ENCODE measurements around the gene PAX3. TPM values are rescaled to one million over a fixed set of nuclear protein-coding genes. Genes with fewer than 3 reads are reported as not detected.

PAX3 gene
- total and polyA plus RNA-seq, 2 of the 13 experiments (the other 11 are each of a cell fraction or from before 2014, with no cell fraction given) = 0.07 TPM; not detected in 1

- TF ChIP-seq FOXC1 (CRISPR knock-in tag; IDR thresholded peaks at IDR 0.05; ENCODE audit: borderline replicate concordance) = peak; percentile 71; the same call in 1 of the 2 replicates
- TF ChIP-seq, protein P1, sequence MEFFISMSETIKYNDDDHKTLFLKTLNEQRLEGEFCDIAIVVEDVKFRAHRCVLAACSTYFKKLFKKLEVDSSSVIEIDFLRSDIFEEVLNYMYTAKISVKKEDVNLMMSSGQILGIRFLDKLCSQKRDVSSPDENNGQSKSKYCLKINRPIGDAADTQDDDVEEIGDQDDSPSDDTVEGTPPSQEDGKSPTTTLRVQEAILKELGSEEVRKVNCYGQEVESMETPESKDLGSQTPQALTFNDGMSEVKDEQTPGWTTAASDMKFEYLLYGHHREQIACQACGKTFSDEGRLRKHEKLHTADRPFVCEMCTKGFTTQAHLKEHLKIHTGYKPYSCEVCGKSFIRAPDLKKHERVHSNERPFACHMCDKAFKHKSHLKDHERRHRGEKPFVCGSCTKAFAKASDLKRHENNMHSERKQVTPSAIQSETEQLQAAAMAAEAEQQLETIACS (CRISPR knock-in tag; IDR thresholded peaks at IDR 0.05) = peak; percentile 91
- peak; percentile 29; the same call in 1 of the 2 replicates for TF ChIP-seq ZFY (CRISPR knock-in tag; IDR thresholded peaks at IDR 0.05)
- TF ChIP-seq STAT5B (CRISPR knock-in tag; IDR thresholded peaks at IDR 0.05) = 0 out of 2 replicates have a peak, but pooled peaks have one; percentile 33
- 0 out of 2 replicates have a peak, but pooled peaks have one; percentile 23 for TF ChIP-seq KDM3A (CRISPR knock-in tag; IDR thresholded peaks at IDR 0.05; ENCODE audit: low read depth)
- TF ChIP-seq BORCS8-MEF2B (CRISPR knock-in tag; IDR thresholded peaks at IDR 0.05) = 0 out of 2 replicates have a peak, but pooled peaks have one; percentile 51
- peak; percentile 49; the same call in 1 of the 2 replicates for TF ChIP-seq ZGPAT (CRISPR knock-in tag; IDR thresholded peaks at IDR 0.05)
- peak; percentile 3; the same call in 1 of the 2 replicates for TF ChIP-seq ZNF607 (CRISPR knock-in tag; IDR thresholded peaks at IDR 0.05; ENCODE audit: borderline replicate concordance)
- peak; percentile 61 for TF ChIP-seq HNRNPLL (IDR thresholded peaks at IDR 0.05; ENCODE audit: low read depth, low read length, poor library complexity, severe bottlenecking)
- TF ChIP-seq MTF2 (CRISPR knock-in tag; IDR thresholded peaks at IDR 0.05; ENCODE audit: borderline replicate concordance) = peak; percentile 84
- TF ChIP-seq FOXJ3 (CRISPR knock-in tag; IDR thresholded peaks at IDR 0.05; ENCODE audit: borderline replicate concordance) = no peak
- TF ChIP-seq MNT (IDR thresholded peaks at IDR 0.05) = no peak
- TF ChIP-seq ATF7-NPFF (CRISPR knock-in tag; IDR thresholded peaks at IDR 0.05; ENCODE audit: low read depth) = peak; percentile 60; the same call in 1 of the 2 replicates
- TF ChIP-seq, protein P2, sequence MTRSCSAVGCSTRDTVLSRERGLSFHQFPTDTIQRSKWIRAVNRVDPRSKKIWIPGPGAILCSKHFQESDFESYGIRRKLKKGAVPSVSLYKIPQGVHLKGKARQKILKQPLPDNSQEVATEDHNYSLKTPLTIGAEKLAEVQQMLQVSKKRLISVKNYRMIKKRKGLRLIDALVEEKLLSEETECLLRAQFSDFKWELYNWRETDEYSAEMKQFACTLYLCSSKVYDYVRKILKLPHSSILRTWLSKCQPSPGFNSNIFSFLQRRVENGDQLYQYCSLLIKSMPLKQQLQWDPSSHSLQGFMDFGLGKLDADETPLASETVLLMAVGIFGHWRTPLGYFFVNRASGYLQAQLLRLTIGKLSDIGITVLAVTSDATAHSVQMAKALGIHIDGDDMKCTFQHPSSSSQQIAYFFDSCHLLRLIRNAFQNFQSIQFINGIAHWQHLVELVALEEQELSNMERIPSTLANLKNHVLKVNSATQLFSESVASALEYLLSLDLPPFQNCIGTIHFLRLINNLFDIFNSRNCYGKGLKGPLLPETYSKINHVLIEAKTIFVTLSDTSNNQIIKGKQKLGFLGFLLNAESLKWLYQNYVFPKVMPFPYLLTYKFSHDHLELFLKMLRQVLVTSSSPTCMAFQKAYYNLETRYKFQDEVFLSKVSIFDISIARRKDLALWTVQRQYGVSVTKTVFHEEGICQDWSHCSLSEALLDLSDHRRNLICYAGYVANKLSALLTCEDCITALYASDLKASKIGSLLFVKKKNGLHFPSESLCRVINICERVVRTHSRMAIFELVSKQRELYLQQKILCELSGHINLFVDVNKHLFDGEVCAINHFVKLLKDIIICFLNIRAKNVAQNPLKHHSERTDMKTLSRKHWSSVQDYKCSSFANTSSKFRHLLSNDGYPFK (CRISPR knock-in tag; IDR thresholded peaks at IDR 0.05; ENCODE audit: borderline replicate concordance) = no peak
- TF ChIP-seq, protein P3, sequence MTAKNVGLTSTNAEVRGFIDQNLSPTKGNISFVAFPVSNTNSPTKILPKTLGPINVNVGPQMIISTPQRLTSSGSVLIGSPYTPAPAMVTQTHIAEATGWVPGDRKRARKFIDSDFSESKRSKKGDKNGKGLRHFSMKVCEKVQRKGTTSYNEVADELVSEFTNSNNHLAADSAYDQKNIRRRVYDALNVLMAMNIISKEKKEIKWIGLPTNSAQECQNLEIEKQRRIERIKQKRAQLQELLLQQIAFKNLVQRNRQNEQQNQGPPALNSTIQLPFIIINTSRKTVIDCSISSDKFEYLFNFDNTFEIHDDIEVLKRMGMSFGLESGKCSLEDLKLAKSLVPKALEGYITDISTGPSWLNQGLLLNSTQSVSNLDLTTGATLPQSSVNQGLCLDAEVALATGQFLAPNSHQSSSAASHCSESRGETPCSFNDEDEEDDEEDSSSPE (CRISPR knock-in tag; IDR thresholded peaks at IDR 0.05) = peak; percentile 52; the same call in 1 of the 2 replicates
- 0 out of 2 replicates have a peak, but pooled peaks have one; percentile 26 for TF ChIP-seq BHLHE40 (IDR thresholded peaks at IDR 0.05; ENCODE audit: low read length)
- TF ChIP-seq PPARG (CRISPR knock-in tag; conservative IDR thresholded peaks at IDR 0.05) = no peak
- peak; percentile 61; the same call in 1 of the 2 replicates for TF ChIP-seq SNAPC2 (CRISPR knock-in tag; IDR thresholded peaks at IDR 0.05)
- TF ChIP-seq ZNF569 (CRISPR knock-in tag; IDR thresholded peaks at IDR 0.05; ENCODE audit: borderline replicate concordance) = 0 out of 2 replicates have a peak, but pooled peaks have one; percentile 26
- TF ChIP-seq ZSCAN9 (CRISPR knock-in tag; IDR thresholded peaks at IDR 0.05; ENCODE audit: borderline replicate concordance) = peak; percentile 18; the same call in 1 of the 2 replicates
- no peak for TF ChIP-seq HDAC6 (IDR thresholded peaks at IDR 0.05; ENCODE audit: low read depth, low read length)
Measured at GRCh38 chr2:222318026-222318711, 19.4 kb upstream of the PAX3 start (continued).
